IMR-90 (cell line): Measurements from ENCODE around the gene SLC19A1. TPM values are rescaled to one million over a fixed set of nuclear protein-coding genes. Genes with fewer than 3 reads are reported as not detected.

Source experiments
- ATAC-seq: fragments of 200-7000 bp; cut with Tn5 transposase; 2 replicates; pipeline ENCODE4 v1.9.1; 2020; ENCODE audit warnings: low read depth, mild to moderate bottlenecking, moderate library complexity
- BruUV-seq: library from RNA; stranded (reverse); fragments of 400-500 nt; replicated peaks from 2 replicates; lab custom pipeline; 2021; lab: Mats Ljungman, UMichigan
- CTCF ChIA-PET: fragments of 300-600 bp; formaldehyde crosslinking; extraction: SDS; loops from one replicate; lab custom pipeline; 2021; ENCODE audit warnings: antibody characterized with exemption; lab: Yijun Ruan, JAX
- POLR2A ChIA-PET: fragments of 300-600 bp; sonication (Branson Sonifier 250); formaldehyde crosslinking; loops from one replicate; lab custom pipeline; 2022; ENCODE audit warnings: antibody characterized with exemption; ENCODE audit not compliant: unreplicated experiment; lab: Charles Lee
- DNase-seq: peaks from one replicate; pipeline ENCODE4 v3.0.0; 2013
- H2AFZ ChIP-seq: replicated peaks from 2 replicates; pipeline ENCODE3; 2013; ENCODE audit warnings: low read length, mild to moderate bottlenecking; ENCODE audit not compliant: poor library complexity
- H2AK5ac ChIP-seq: 2 replicates; pipeline ENCODE4 v1.6.1; 2013; ENCODE audit warnings: low read depth, low read length, inconsistent platforms
- H2AK9ac ChIP-seq: replicated peaks from 2 replicates; pipeline ENCODE3; 2013; ENCODE audit warnings: mild to moderate bottlenecking, low read depth, low read length, moderate library complexity; ENCODE audit not compliant: poor library complexity
- H2BK120ac ChIP-seq: 2 replicates; pipeline ENCODE4 v1.6.1; 2013; ENCODE audit warnings: low read depth, low read length, inconsistent platforms
- H2BK15ac ChIP-seq: 3 replicates; pipeline ENCODE4 v1.6.1; 2013; ENCODE audit warnings: low read depth, low read length, inconsistent platforms
- H2BK20ac ChIP-seq: 2 replicates; pipeline ENCODE4 v1.6.1; 2013; ENCODE audit warnings: low read depth, mild to moderate bottlenecking, inconsistent platforms, low read length, moderate library complexity
- H2BK5ac ChIP-seq: 2 replicates; pipeline ENCODE4 v1.6.1; 2013; ENCODE audit warnings: mild to moderate bottlenecking, low read depth, low read length, inconsistent platforms; ENCODE audit not compliant: poor library complexity, severe bottlenecking
- H3K14ac ChIP-seq: replicated peaks from 2 replicates; pipeline ENCODE4 v1.6.1; 2013; ENCODE audit warnings: low read depth, low read length, inconsistent platforms
- H3K18ac ChIP-seq: 2 replicates; pipeline ENCODE4 v1.6.1; 2013; ENCODE audit warnings: low read depth, low read length, control low read depth
- H3K23ac ChIP-seq: 2 replicates; pipeline ENCODE4 v1.6.1; 2013; ENCODE audit warnings: low read depth, low read length, inconsistent platforms
- H3K27ac ChIP-seq: 2 replicates; pipeline ENCODE4 v1.5.1; 2013; ENCODE audit warnings: mild to moderate bottlenecking, control low read depth, low read length; ENCODE audit not compliant: insufficient read depth
- H3K27me3 ChIP-seq: 2 replicates; pipeline ENCODE4 v1.6.1; 2013; ENCODE audit warnings: low read length; ENCODE audit not compliant: control insufficient read depth, insufficient read depth
- H3K36me3 ChIP-seq: 2 replicates; pipeline ENCODE4 v1.6.1; 2013; ENCODE audit warnings: low read length, mixed read lengths; ENCODE audit not compliant: control insufficient read depth, insufficient read depth
- H3K4ac ChIP-seq: 2 replicates; pipeline ENCODE4 v1.6.1; 2013; ENCODE audit warnings: low read depth, low read length, inconsistent platforms
- H3K4me1 ChIP-seq: 2 replicates; pipeline ENCODE4 v1.6.1; 2013; ENCODE audit warnings: low read length, mixed read lengths; ENCODE audit not compliant: control insufficient read depth, insufficient read depth
- H3K4me2 ChIP-seq: 2 replicates; pipeline ENCODE4 v1.6.1; 2013; ENCODE audit warnings: low read depth, mild to moderate bottlenecking, control low read depth, low read length, moderate library complexity
- H3K4me3 ChIP-seq: 2 replicates; pipeline ENCODE4 v1.5.1; 2013; ENCODE audit warnings: low read depth, mild to moderate bottlenecking, control low read depth, low read length, moderate library complexity; ENCODE audit not compliant: insufficient read depth
- H3K56ac ChIP-seq: 2 replicates; pipeline ENCODE4 v1.6.1; 2013; ENCODE audit warnings: low read length, inconsistent platforms; ENCODE audit not compliant: insufficient read depth; ENCODE audit errors: extremely low read depth
- H3K79me1 ChIP-seq, 2 experiments: 2 replicates each; pipeline ENCODE4 v1.6.1; 2013; ENCODE audit warnings: low read length in 2 of 2, inconsistent platforms in 1 of 2, low read depth in 1 of 2
- H3K9ac ChIP-seq: 2 replicates; pipeline ENCODE4 v1.6.1; 2013; ENCODE audit warnings: low read depth, low read length, control low read depth
- H3K9me1 ChIP-seq: 2 replicates; pipeline ENCODE4 v1.6.1; 2013; ENCODE audit warnings: low read length, inconsistent platforms; ENCODE audit not compliant: insufficient read depth
- H3K9me3 ChIP-seq: 2 replicates; pipeline ENCODE4 v1.6.1; 2013; ENCODE audit warnings: low read length; ENCODE audit not compliant: control insufficient read depth, insufficient read depth
- H4K20me1 ChIP-seq: 2 replicates; pipeline ENCODE4 v1.6.1; 2013; ENCODE audit warnings: low read length, inconsistent platforms; ENCODE audit not compliant: insufficient read depth
- H4K5ac ChIP-seq: 2 replicates; pipeline ENCODE4 v1.6.1; 2013; ENCODE audit warnings: mild to moderate bottlenecking, low read depth, low read length, control low read depth
- H4K8ac ChIP-seq, 2 experiments: 2 replicates each; pipeline ENCODE4 v1.6.1; 2013; ENCODE audit warnings: low read depth in 2 of 2, low read length in 2 of 2, control low read depth in 1 of 2, inconsistent platforms in 1 of 2
- H4K91ac ChIP-seq: 2 replicates; pipeline ENCODE4 v1.6.1; 2013; ENCODE audit warnings: low read depth, low read length, inconsistent platforms; ENCODE audit not compliant: insufficient read depth
- BHLHE40 ChIP-seq: fragments of 150-350 bp; IDR thresholded peaks from 2 replicates; pipeline ENCODE4 v1.6.1; 2016; ENCODE audit warnings: mild to moderate bottlenecking, low read depth, low read length
- MAZ ChIP-seq: IDR thresholded peaks from 2 replicates; pipeline ENCODE4 v1.6.1; 2012; ENCODE audit warnings: low read depth, mild to moderate bottlenecking, low read length, improper control_type of control experiment, moderate library complexity, borderline replicate concordance
- SMC3 ChIP-seq: fragments of 150-350 bp; IDR thresholded peaks from 2 replicates; pipeline ENCODE4 v1.6.1; 2016; ENCODE audit warnings: low read depth, mild to moderate bottlenecking, antibody characterized with exemption, low read length, moderate library complexity
- WGBS, 2 experiments: methylation state at CpG; one replicate each; pipeline versions ENCODE4 v1.1.5 to v1.1.7; 2013; ENCODE audit warnings: missing lambda C conversion rate in 2 of 2; ENCODE audit not compliant: insufficient read length in 1 of 2; ENCODE audit errors: extremely low coverage in 2 of 2; 5-methylcytosine and 5-hydroxymethylcytosine counted together
- dilution Hi-C: fragments of 300-500 bp; cut with HindIII; formaldehyde crosslinking; loops from one replicate; pipeline ENCODE4 v1.14.3; 2018; ENCODE audit warnings: low sequenced_read_pairs; ENCODE audit not compliant: unreplicated experiment
- in situ Hi-C: fragments of 300-500 bp; cut with MboI; formaldehyde crosslinking; loops from 3 replicates; pipeline ENCODE4 v1.14.3; 2019; ENCODE audit warnings: low sequenced_read_pairs, inconsistent platforms, mixed read lengths
- intact Hi-C: fragments of 100-400 bp; cut with micrococcal nuclease; formaldehyde crosslinking; loops from 2 replicates; pipeline ENCODE4 v1.10.0; 2022
- polyA plus RNA-seq, 3 experiments: library from polyadenylated mRNA; depleted of rRNA; stranded (reverse); fragments of >200 nt; gene quantifications; 2 replicates each; pipeline ENCODE4 v1.2.3, GENCODE V29; 2012; ENCODE audit warnings: low replicate concordance in 1 of 3
- total RNA-seq: library from RNA; depleted of rRNA; stranded (reverse); fragments of >200 nt; gene quantifications from 2 replicates; pipeline ENCODE4 v1.2.3, GENCODE V29; 2012

The SLC19A1 gene
- total and polyA plus RNA-seq, 2 of the 4 experiments (the other 2 are of a cell fraction): 2.2 to 16.2 TPM

GRCh38 chr21:45591619-45592207 lies 49.5 kb upstream of the SLC19A1 start:
- Histone ChIP-seq H3K4ac (no peak overlapping the region), H4K5ac (no peak overlapping the region), H4K20me1 (peaks cover 6% of the 10 kb centered on the region; the same call in 1 of the 2 replicates), H4K8ac (no peak overlapping the region), H3K4me2 (no peak overlapping the region), H3K56ac (no peak overlapping the region), H3K27me3 (peaks cover 50% of the 10 kb centered on the region), H2AK5ac (peak overlapping the region; percentile 72; the same call in 1 of the 2 replicates), H3K14ac (no peak overlapping the region; the same call in 1 of the 2 replicates), H3K9me1 (peaks cover 9% of the 10 kb centered on the region), H2BK20ac (no peak overlapping the region), H3K18ac (no peak overlapping the region), H2BK15ac (no peak overlapping the region; the same call in 2 of the 3 replicates), H2AFZ (peak overlapping the region; percentile 69), H2BK120ac (no peak overlapping the region), H3K23ac (peak overlapping the region; percentile 55; the same call in 1 of the 2 replicates), H3K4me1 (no peaks in the 10 kb centered on the region), H3K9me3 (peaks cover 22% of the 10 kb centered on the region), H3K27ac (no peak overlapping the region), H3K4me3 (no peak overlapping the region), H3K9ac (no peak overlapping the region), H3K79me1 (no peaks in the 10 kb centered on the region), H2BK5ac (peak overlapping the region; percentile 82), H3K36me3 (no peaks in the 10 kb centered on the region), H4K91ac (no peak overlapping the region), H2AK9ac (peak overlapping the region; percentile 30)
- ATAC-seq (no peak), DNase-seq (no peak)
- dilution Hi-C loops (no loop called here), intact Hi-C loops (no loop called here), in situ Hi-C loops (no loop called here)
- BruUV-seq: no TSS peak
- 97% methylated on average over 4 of the region's 9 CpGs; no CpG with 5 or more reads in 1 of the 2 experiments for WGBS, 2 experiments
- TF ChIP-seq SMC3 (no peak), MAZ (no peak), BHLHE40 (no peak)
- ChIA-PET POLR2A (no interaction called here), CTCF (interaction anchor here (1.4 kb wide), 1 partner anchor 36 kb away, joined by 6 read pairs; no protein-coding TSS in a partner anchor)
